GM06990 (cell line): ENCODE data around the gene MINK1.

Experiments
- DNase-seq: peaks from one replicate; pipeline ENCODE4 v3.0.0-alpha.2; 2011; ENCODE audit not compliant: insufficient read length; ENCODE audit errors: extremely low read depth
- H3K27me3 ChIP-seq: replicated peaks from 2 replicates; pipeline ENCODE4 v1.6.0; 2011; ENCODE audit warnings: low read length; ENCODE audit not compliant: control insufficient read depth, insufficient read depth
- H3K36me3 ChIP-seq: 2 replicates; pipeline ENCODE4 v1.5.1; 2011; ENCODE audit warnings: low read length; ENCODE audit not compliant: control insufficient read depth, insufficient read depth
- H3K4me3 ChIP-seq: replicated peaks from 2 replicates; pipeline ENCODE4 v1.5.1; 2011; ENCODE audit warnings: low read depth, mild to moderate bottlenecking, control low read depth, low read length
- TF ChIP-seq, protein P1 (sequence below): IDR thresholded peaks from 2 replicates; pipeline ENCODE4 v1.5.1; 2011; ENCODE audit warnings: low read length, control low read depth, mild to moderate bottlenecking, inconsistent platforms; ENCODE audit not compliant: insufficient read depth, poor library complexity, severe bottlenecking

Gene MINK1

DNA sequence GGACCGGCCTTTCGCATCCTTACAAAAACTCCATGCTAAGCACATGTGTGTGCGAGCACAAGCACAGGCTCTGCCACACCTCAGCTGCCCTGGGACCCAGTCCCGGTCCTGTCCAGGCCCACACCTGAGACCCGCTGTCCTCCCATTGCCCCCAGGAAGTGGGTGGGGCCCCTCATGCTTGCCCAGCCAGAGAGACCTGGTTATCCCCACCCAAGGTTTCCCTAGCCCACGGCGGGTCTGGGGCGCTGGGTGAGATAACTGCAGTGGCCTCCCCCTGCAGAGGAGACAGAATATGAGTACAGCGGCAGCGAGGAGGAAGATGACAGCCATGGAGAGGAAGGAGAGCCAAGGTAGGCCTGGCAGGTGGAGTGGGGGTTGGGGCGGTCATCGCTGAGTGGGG, 53.7 kb downstream of the MINK1 start:
- peaks cover 40% of the 10 kb centered on the region for H3K36me3 ChIP-seq
- H3K4me3 ChIP-seq = no peak overlapping the region
- DNase-seq = no peak

DNA sequence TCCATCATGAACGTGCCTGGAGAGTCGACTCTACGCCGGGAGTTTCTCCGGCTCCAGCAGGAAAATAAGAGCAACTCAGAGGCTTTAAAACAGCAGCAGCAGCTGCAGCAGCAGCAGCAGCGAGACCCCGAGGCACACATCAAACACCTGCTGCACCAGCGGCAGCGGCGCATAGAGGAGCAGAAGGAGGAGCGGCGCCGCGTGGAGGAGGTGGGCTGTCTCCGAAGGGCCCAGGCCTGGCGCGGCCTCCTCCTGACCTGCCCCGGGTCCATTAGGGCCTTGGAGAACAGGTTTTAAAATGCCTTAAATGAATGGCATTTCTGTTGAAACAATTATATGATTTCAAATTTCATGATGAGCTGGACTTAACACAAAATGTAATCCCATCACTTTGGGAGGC, 54.4 kb downstream of the MINK1 start:
- Histone ChIP-seq H3K4me3 (no peak overlapping the region), H3K27me3 (no peaks in the 10 kb centered on the region), H3K36me3 (peaks cover 41% of the 10 kb centered on the region)
- no peak for DNase-seq
- TF ChIP-seq, protein P1, sequence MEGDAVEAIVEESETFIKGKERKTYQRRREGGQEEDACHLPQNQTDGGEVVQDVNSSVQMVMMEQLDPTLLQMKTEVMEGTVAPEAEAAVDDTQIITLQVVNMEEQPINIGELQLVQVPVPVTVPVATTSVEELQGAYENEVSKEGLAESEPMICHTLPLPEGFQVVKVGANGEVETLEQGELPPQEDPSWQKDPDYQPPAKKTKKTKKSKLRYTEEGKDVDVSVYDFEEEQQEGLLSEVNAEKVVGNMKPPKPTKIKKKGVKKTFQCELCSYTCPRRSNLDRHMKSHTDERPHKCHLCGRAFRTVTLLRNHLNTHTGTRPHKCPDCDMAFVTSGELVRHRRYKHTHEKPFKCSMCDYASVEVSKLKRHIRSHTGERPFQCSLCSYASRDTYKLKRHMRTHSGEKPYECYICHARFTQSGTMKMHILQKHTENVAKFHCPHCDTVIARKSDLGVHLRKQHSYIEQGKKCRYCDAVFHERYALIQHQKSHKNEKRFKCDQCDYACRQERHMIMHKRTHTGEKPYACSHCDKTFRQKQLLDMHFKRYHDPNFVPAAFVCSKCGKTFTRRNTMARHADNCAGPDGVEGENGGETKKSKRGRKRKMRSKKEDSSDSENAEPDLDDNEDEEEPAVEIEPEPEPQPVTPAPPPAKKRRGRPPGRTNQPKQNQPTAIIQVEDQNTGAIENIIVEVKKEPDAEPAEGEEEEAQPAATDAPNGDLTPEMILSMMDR = no peak

More for the DNA sequence above, 53.7 kb downstream of the MINK1 start:
- H3K27me3 ChIP-seq = no peaks in the 10 kb centered on the region
- TF ChIP-seq, protein P1 = no peak

DNA sequence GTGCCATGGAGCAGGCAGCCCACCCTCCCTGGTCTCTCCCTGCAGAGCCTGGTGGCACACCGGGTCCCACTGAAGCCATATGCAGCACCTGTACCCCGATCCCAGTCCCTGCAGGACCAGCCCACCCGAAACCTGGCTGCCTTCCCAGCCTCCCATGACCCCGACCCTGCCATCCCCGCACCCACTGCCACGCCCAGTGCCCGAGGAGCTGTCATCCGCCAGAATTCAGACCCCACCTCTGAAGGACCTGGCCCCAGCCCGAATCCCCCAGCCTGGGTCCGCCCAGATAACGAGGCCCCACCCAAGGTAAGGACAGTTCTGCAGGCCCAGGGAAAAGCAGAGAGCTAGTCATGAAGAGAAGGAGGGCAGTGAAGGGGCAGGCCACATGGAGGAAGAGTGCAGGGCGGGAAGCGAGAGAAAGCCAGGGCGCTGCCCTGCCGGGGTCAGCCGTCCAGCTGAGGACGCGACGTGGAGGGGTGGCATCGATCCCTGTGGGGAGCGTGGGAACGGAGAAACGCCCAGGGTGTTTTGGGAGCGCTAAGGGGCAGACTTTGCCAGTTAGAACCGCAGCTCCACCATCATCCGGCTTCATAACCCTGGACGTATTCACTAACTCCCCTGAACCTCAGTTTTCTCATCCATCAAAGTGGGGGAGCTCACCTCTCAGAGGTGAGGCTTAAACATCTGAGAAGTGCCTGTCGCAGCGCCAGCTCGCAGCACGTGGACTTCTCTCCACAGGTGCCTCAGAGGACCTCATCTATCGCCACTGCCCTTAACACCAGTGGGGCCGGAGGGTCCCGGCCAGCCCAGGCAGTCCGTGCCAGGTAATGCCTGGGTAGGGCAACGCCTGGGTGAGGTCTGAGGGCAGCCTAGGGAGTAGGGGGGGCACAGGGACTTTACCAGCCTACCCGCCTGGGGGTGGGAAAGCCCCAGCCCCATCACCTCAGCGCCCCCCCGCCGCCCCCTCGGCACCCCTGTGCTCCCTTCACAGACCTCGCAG, 58.6 kb downstream of the MINK1 start:
- peaks cover 31% of the 10 kb centered on the region for H3K36me3 ChIP-seq
- no peak overlapping the region for H3K4me3 ChIP-seq
- H3K27me3 ChIP-seq = no peaks in the 10 kb centered on the region
- TF ChIP-seq, protein P1 = no peak
- no peak for DNase-seq

DNA sequence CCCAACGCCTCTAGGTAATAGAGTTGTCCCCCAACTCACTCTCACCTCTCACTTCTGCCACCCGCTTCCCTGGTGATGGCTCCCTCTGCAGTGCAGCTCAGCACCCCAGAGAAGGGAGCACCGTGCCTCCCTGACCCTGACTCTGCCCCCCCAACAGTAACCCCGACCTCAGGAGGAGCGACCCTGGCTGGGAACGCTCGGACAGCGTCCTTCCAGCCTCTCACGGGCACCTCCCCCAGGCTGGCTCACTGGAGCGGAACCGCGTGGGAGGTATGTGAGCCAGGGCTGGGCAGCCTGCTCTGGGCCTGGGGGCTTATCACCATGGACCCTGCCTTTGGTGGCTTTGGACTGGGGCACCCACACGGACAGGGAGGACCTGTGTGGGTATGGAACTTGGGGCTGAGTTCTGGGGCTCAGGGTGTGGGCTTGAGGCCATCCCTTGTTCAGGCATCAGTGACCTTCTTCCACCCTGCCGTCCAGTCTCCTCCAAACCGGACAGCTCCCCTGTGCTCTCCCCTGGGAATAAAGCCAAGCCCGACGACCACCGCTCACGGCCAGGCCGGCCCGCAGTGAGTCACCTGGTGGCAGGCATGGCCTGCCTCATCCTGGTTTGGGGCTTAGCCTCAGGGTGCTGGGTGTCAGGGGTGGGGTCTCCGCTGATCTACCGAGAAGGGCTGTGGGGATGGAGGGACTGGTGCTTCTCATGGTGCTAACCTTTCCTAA, 59.5 kb downstream of the MINK1 start:
- Histone ChIP-seq H3K4me3 (no peak overlapping the region), H3K36me3 (peaks cover 28% of the 10 kb centered on the region), H3K27me3 (no peaks in the 10 kb centered on the region)
- DNase-seq = no peak
- TF ChIP-seq, protein P1 = no peak

DNA sequence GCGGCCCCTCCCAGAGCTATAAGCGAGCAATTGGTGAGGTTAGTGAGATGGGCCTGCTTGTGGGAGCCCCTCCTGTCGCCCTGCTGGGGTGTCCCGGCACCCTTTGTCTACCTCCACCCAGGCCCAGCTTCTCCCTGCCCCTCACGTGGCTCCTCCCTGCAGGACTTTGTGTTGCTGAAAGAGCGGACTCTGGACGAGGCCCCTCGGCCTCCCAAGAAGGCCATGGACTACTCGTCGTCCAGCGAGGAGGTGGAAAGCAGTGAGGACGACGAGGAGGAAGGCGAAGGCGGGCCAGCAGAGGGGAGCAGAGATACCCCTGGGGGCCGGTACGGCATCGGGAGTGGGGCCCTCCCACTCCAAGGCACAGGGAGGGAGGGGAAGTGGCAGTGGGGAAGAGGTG, 60.1 kb downstream of the MINK1 start:
- TF ChIP-seq, protein P1 = no peak

More for the DNA sequence above, 60.1 kb downstream of the MINK1 start:
- H3K27me3 ChIP-seq = no peaks in the 10 kb centered on the region
- DNase-seq = no peak
- peaks cover 29% of the 10 kb centered on the region for H3K36me3 ChIP-seq
- H3K4me3 ChIP-seq = no peak overlapping the region
